IPS DF 4.7 (cell line): ENCODE measurements around the gene MAX.
"Not testable (repeated sequence)": the region's sequence is repeated elsewhere in the genome, so short reads cannot be mapped to it uniquely, and the experiment has no call there.

Source experiments
- DNase-seq: peaks from one replicate; pipeline ENCODE4 v3.0.0-alpha.2; 2013; ENCODE audit warnings: low spot score; ENCODE audit errors: extremely low read depth

The MAX gene

GRCh38 chr14:65106316-65106715 lies 4.0 kb upstream of the MAX start:
- DNase-seq = no peak

DNA sequence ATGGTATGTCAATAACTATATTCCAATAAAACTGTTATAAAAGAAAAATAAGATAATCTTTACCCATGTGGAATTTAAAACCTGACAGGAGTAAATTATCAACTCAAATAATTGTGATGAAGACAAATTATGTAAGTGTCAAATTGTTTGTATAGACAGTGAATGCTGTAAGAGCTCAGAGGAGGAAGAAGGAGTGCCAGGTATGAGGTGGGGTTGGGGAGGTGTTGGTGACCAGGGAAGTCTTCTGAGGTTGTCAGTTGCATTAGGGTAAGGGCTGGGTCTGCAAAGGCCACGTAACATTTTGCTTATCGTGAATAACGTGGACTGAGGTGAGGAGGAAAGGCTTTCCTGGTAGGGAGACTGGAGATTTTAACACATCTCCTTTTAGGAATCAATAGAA lies 2.5 kb upstream of the MAX start:
- no peak for DNase-seq

GRCh38 chr14:65103150-65103760 lies 938 bp upstream of the MAX start:
- DNase-seq = no peak

- no peak for DNase-seq
These were observed 481 bp downstream of the MAX start for GRCh38 chr14:65101631-65102440.

- DNase-seq = no peak
These were observed 1.3 kb downstream of the MAX start for GRCh38 chr14:65100922-65101541.

DNA sequence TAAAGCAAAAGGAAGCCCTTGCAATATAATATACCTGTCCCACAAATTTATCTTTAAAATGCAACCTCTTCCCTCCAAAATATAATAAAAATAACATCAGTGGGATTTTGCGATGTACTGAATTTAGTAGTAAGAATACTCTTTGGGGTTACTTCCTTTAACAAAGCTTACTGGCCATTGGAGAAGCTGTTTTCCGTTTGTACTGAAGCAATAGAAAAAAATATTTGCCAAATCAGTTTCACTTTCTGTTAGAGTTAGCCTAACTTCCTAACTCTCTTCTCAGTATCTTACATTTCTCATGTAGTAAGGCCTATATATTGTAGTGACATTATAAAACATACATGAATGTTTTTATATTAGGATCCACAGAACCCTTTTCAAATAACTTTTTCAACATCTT lies 3.7 kb downstream of the MAX start:
- DNase-seq = no peak

DNA sequence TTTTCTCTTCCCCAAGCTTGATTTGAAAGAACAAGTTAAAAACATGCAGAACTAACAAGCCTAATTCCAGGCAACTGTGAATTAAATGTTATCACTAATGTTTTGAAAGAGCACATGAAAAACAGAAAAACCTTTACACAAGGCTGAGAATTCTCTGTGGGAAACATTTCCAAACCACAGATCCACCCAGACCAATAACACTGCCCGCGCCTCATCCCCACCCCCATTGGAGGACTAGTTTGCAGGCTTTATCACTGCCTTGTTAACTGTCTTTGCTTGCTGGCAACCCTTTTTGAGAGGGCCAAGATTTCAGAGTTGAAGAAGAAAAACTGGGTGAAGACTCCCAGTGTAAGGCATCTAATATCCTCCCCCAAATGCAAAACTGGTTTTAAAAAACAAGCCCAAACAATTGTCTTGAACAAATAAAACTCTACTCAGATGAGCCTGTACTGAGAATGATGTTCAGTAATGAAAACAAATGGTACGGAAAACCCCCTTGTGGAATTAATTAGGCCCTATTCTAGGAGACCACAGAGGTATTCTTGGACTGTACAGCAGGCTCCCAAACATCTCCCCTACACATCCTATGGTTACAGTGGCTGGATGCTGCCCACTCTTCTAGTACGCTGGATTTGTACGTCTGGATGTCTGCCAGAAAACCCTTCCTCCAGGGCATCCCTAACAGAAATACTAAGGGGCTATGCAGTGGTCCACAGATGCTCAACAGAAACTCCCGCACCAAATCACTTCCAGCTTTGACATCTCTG lies 5.8 kb downstream of the MAX start:
- no peak for DNase-seq

GRCh38 chr14:65095633-65096205 lies 6.6 kb downstream of the MAX start:
- no peak for DNase-seq

- no peak for DNase-seq
These were observed 10.0 kb downstream of the MAX start for GRCh38 chr14:65092349-65092748.

- not testable (repeated sequence) for DNase-seq
These were observed 14.5 kb downstream of the MAX start for GRCh38 chr14:65087835-65088234.

DNA sequence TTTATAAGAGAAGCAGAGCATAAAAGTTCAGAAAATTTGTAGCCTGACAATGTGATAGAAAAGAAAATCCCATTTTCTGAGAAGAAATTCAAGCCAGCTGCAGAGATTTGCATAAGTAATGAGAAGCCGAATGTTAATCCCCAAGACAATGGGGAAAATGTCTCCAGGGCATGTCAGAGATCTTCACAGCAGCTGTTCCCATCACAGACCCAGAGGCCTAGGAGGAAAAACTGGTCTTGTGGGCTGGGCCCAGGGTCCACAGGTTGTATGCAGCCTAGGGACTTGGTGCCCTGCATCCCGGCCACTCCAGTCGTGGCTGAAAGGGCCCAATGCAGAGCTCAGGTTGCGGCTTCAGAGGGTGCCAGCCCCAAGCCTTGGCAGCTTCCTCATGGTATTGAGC lies 15.6 kb downstream of the MAX start:
- DNase-seq = not testable (repeated sequence)

GRCh38 chr14:65084554-65085505 lies 17.5 kb downstream of the MAX start:
- no peak for DNase-seq

DNA sequence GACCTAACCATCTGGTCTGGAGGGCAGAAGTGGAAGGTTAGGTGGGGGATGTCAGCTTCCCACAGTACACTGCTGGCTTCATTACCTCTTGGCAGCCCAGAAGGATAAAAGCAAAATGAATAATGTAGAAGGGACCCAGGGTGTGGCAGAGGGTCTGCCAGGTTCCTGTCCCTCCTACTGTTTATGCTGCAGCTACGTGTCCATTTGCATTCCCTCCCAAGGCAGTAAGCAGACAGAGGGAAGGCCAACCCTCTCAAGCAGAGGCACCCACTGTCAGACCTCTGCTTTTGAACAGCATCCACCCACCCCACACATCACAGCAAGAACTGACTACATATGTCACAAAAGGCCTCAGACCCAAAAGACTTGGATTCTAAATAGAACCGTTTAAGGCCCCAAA lies 19.4 kb downstream of the MAX start:
- no peak for DNase-seq

DNA sequence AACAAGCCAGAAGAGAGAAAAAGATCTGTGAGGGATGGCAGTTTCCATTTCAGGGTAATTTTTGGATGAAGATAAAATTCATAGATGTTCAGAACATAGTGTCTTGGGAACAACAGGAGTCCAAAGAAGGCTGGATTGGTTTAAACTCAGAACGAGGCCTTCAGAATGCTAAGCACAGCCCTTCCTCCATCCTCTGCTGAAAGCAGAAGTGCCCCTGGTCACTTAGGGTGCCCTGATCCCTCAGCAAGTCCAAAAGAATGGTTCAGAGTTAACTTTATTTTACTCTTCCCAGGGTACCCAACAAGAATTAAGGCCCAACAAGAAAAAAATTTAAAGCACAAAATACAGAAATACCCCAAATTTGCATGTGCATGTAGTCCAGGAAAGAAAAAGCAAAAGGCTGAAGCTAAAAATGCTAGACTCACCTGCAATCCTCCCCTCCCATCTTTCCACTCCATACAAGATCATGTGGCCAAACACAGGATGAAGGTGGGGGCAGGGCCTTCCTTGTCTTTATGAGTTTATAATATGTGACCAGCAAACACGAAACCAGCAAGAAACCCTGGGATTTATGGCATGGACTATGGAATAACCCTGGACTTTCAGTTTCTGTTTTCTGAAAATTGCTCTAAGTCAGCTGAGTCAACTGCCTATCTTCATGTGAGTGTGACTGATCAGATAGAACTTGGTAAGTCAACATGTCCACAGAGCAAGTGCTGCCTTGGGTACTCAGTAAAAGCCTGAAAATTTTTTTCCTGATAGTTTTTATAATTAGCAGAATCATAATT lies 21.2 kb downstream of the MAX start:
- DNase-seq = no peak

- no peak for DNase-seq
These were observed 22.5 kb downstream of the MAX start for GRCh38 chr14:65079768-65080167.

- no peak for DNase-seq
These were observed 23.1 kb downstream of the MAX start for GRCh38 chr14:65079201-65079600.

- DNase-seq = no peak
These were observed 25.0 kb downstream of the MAX start for GRCh38 chr14:65077318-65077717.

DNA sequence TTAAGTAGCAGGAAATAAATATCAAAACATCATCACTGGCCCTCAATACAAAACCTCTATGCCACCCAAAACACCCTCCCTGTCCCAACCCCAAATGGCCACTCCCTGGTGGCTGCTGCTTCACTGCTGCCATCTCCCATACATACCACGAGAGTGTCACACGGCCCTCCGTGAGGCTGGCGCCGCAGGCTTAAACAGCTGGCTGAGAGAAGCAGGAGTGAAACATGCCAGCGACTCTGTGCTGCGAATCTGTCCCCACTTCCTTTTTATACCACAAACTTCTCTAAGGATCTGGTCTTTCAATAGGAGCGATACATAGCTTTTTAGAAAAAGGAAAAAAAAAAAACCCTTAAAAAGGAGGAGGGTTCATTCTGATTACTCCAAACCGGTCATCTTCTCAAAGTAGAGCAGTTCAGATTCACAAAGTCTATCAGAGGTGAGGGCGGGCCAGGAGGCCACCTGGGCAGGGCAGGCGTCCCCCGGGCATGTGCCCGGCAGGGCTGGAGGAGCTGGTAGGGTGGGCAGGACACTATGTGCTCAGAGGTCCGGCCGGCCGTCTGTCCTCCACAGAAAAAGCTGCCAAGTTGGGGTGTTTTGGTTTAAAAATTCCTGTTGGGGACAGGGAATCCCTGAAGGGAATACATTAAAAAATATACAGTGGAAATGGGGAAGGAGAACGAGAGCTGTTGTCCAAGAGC lies 26.5 kb downstream of the MAX start:
- no peak for DNase-seq
